Measurements from ENCODE around the gene TRMT2A. TPM values are rescaled to one million over a fixed set of nuclear protein-coding genes. Genes with fewer than 3 reads are reported as not detected.
"Not testable (repeated sequence)": the region's sequence is repeated elsewhere in the genome, so short reads cannot be mapped to it uniquely, and the experiment has no call there.

Gene TRMT2A
- total RNA-seq, 2 experiments from 2014 or later = 97.5 to 118 TPM

DNA sequence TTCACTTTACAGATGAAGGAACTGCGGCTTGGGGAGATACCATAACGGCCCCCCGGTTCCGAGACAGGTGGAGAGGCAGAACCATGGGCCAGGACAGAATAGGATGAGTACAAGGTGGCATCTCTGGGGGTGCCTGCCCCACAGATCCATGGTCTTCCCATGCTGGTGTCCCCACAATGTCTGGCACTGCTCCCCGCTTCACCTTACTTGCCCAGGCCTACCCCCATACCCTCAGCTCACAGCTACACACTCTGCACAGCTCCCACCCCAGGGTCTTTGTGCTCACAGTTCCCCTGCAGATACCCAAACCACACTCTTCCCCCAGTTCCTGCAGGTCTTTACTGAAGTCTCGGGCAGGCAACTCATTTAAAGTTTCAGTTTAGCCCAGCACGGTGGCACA, 48.4 kb downstream of the TRMT2A start:
- POLR2A ChIA-PET = interaction anchor here (0.6 kb wide), 1 partner anchor 31 kb away, joined by 4 read pairs; no protein-coding TSS in a partner anchor
- H2AFZ ChIP-seq (ENCODE audit: low read length) = no peak overlapping the region
- intact Hi-C loops (cut with micrococcal nuclease; ENCODE audit: unreplicated experiment) = no loop called here
- H3K36me3 ChIP-seq (ENCODE audit: insufficient read depth, low read length) = no peaks in the 10 kb centered on the region
- no peaks in the 10 kb centered on the region for H3K9me2 ChIP-seq (ENCODE audit: insufficient read depth, low read length)
- TF ChIP-seq EZH2phosphoT487 (IDR thresholded peaks at IDR 0.05; ENCODE audit: borderline replicate concordance, low read depth, low read length) = no peak
- TF ChIP-seq, protein P1, sequence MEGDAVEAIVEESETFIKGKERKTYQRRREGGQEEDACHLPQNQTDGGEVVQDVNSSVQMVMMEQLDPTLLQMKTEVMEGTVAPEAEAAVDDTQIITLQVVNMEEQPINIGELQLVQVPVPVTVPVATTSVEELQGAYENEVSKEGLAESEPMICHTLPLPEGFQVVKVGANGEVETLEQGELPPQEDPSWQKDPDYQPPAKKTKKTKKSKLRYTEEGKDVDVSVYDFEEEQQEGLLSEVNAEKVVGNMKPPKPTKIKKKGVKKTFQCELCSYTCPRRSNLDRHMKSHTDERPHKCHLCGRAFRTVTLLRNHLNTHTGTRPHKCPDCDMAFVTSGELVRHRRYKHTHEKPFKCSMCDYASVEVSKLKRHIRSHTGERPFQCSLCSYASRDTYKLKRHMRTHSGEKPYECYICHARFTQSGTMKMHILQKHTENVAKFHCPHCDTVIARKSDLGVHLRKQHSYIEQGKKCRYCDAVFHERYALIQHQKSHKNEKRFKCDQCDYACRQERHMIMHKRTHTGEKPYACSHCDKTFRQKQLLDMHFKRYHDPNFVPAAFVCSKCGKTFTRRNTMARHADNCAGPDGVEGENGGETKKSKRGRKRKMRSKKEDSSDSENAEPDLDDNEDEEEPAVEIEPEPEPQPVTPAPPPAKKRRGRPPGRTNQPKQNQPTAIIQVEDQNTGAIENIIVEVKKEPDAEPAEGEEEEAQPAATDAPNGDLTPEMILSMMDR (conservative IDR thresholded peaks at IDR 0.05; ENCODE audit: low read length) = no peak
- H3K79me2 ChIP-seq (ENCODE audit: insufficient read depth, low read depth, low read length) = no peaks in the 10 kb centered on the region
- DNase-seq (ENCODE audit: low spot score) = no peak
- H4K20me1 ChIP-seq (ENCODE audit: insufficient read depth, low read length) = no peaks in the 10 kb centered on the region
- no peaks in the 10 kb centered on the region for H3K4me1 ChIP-seq (ENCODE audit: insufficient read depth, low read length, poor library complexity, severe bottlenecking)
- no peaks in the 10 kb centered on the region for H3K9me3 ChIP-seq (ENCODE audit: low read length)
- no TSS peak for BruUV-seq (replicated peaks)
- CTCF ChIA-PET (ENCODE audit: unreplicated experiment) = no interaction called here
- H3K4me3 ChIP-seq (ENCODE audit: low read depth, low read length, poor library complexity, severe bottlenecking) = no peak overlapping the region
- no peak overlapping the region for H3K4me2 ChIP-seq (ENCODE audit: low read length)
- no peak overlapping the region for H3K27ac ChIP-seq (ENCODE audit: low read depth, low read length, poor library complexity, severe bottlenecking)

DNA sequence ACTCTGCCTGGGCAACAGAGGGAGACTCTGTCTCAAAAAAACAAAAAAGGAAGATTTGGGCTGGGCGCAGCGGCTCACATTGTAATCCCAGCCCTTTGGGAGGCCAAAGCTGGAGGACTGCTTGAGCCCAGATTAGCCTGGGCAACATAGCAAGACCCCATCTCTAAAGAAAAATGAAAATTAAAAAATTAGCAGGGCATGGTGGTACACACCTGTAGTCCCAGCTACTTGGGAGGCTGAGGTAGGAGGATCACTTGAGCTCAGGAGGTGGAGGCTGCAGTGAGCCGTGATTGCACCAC, 49.7 kb downstream of the TRMT2A start:
- H3K79me2 ChIP-seq (ENCODE audit: insufficient read depth, low read depth, low read length); CTCF ChIA-PET (ENCODE audit: unreplicated experiment); H3K9me3 ChIP-seq (ENCODE audit: low read length); H2AFZ ChIP-seq (ENCODE audit: low read length); H3K4me2 ChIP-seq (ENCODE audit: low read length); BruUV-seq (replicated peaks); H3K36me3 ChIP-seq (ENCODE audit: insufficient read depth, low read length); H3K4me3 ChIP-seq (ENCODE audit: low read depth, low read length, poor library complexity, severe bottlenecking); DNase-seq (ENCODE audit: low spot score); H3K9me2 ChIP-seq (ENCODE audit: insufficient read depth, low read length); H3K4me1 ChIP-seq (ENCODE audit: insufficient read depth, low read length, poor library complexity, severe bottlenecking); H4K20me1 ChIP-seq (ENCODE audit: insufficient read depth, low read length); H3K27ac ChIP-seq (ENCODE audit: low read depth, low read length, poor library complexity, severe bottlenecking); intact Hi-C loops (cut with micrococcal nuclease; ENCODE audit: unreplicated experiment): not testable (repeated sequence)
- POLR2A ChIA-PET = interaction anchor here (0.7 kb wide), 1 partner anchor 39 kb away, joined by 3 read pairs; no protein-coding TSS in a partner anchor

DNA sequence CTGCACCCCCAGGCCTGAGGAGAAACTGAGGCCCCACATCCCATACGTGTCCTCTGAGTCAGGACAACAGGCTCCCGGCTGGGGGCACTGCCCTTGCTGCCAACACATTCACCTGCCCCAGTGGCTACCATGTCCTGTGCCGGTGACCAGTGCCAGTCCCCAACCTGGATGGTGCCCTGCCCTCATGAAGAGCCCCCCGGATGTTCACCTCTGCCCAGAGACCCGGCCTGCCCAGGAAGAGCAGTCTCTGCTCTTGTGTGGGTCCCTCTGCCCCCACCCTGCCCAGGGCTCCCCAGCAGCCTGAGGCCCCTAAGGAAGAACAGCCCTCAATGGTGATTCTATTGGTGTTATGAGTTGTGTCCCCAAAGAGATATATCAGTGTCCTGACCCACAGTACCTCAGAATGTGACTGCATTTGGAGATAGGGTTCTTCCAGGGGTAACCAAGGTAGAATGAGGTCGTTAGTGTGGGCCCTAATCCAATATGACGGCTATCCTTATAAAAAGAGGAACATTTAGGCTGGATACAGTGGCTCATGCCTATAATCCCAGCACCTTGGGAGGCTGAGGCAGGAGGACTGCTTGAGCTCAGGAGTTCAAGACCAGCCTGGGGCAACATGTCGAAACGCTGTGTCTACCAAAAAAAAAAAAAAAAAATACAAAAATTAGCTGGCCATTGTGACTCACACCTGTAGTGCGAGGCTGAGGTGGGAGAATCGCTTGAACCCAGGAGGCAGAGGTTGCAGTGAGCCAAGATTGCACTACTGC, 50.2 kb downstream of the TRMT2A start:
- H3K9me2 ChIP-seq (ENCODE audit: insufficient read depth, low read length) = no peaks in the 10 kb centered on the region
- DNase-seq (ENCODE audit: low spot score) = no peak
- TF ChIP-seq, protein P1 (conservative IDR thresholded peaks at IDR 0.05; ENCODE audit: low read length) = no peak
- no peak for TF ChIP-seq EZH2phosphoT487 (IDR thresholded peaks at IDR 0.05; ENCODE audit: borderline replicate concordance, low read depth, low read length)
- H3K27ac ChIP-seq (ENCODE audit: low read depth, low read length, poor library complexity, severe bottlenecking) = no peak overlapping the region
- intact Hi-C loops (cut with micrococcal nuclease; ENCODE audit: unreplicated experiment) = no loop called here
- no peaks in the 10 kb centered on the region for H3K4me1 ChIP-seq (ENCODE audit: insufficient read depth, low read length, poor library complexity, severe bottlenecking)
- H3K36me3 ChIP-seq (ENCODE audit: insufficient read depth, low read length) = peaks cover 2% of the 10 kb centered on the region; the same call in 1 of the 2 replicates
- CTCF ChIA-PET (ENCODE audit: unreplicated experiment) = no interaction called here
- no peaks in the 10 kb centered on the region for H3K79me2 ChIP-seq (ENCODE audit: insufficient read depth, low read depth, low read length)
- no peaks in the 10 kb centered on the region for H4K20me1 ChIP-seq (ENCODE audit: insufficient read depth, low read length)
- H3K9me3 ChIP-seq (ENCODE audit: low read length) = no peaks in the 10 kb centered on the region
- POLR2A ChIA-PET = interaction anchor here (0.7 kb wide), 1 partner anchor 14 kb away, joined by 3 read pairs; no protein-coding TSS in a partner anchor
- no peak overlapping the region for H3K4me2 ChIP-seq (ENCODE audit: low read length)
- H2AFZ ChIP-seq (ENCODE audit: low read length) = no peak overlapping the region
- BruUV-seq (replicated peaks) = no TSS peak
- H3K4me3 ChIP-seq (ENCODE audit: low read depth, low read length, poor library complexity, severe bottlenecking) = no peak overlapping the region

Measured in OCI-LY7 (cell line).